ENCODE data around the gene UBE4B.

The UBE4B gene

GRCh38 chr1:10171105-10171767, 138.5 kb downstream of the UBE4B start:
- intact Hi-C loops (cut with micrococcal nuclease): no loop called here
- H3K4me1 Mint-ChIP-seq (ENCODE audit: low read depth): no peaks in the 10 kb centered on the region
- no peak overlapping the region for H3K27ac Mint-ChIP-seq
- H3K9me3 Mint-ChIP-seq: no peaks in the 10 kb centered on the region
- peaks cover 98% of the 10 kb centered on the region for H3K36me3 Mint-ChIP-seq (ENCODE audit: low read depth)
- no peak overlapping the region for H3K4me3 Mint-ChIP-seq
- no peaks in the 10 kb centered on the region for H3K27me3 Mint-ChIP-seq

GRCh38 chr1:10171995-10172669, 139.4 kb downstream of the UBE4B start:
- Mint-ChIP-seq H3K27ac (no peak overlapping the region), H3K9me3 (no peaks in the 10 kb centered on the region), H3K36me3 (ENCODE audit: low read depth) (peaks cover 98% of the 10 kb centered on the region), H3K4me1 (ENCODE audit: low read depth) (no peaks in the 10 kb centered on the region), H3K27me3 (no peaks in the 10 kb centered on the region), H3K4me3 (no peak overlapping the region)
- intact Hi-C loops (cut with micrococcal nuclease): no loop called here

GRCh38 chr1:10173582-10173981, 140.8 kb downstream of the UBE4B start:
- Mint-ChIP-seq H3K27me3 (no peaks in the 10 kb centered on the region), H3K4me1 (ENCODE audit: low read depth) (no peaks in the 10 kb centered on the region), H3K27ac (no peak overlapping the region), H3K9me3 (no peaks in the 10 kb centered on the region), H3K36me3 (ENCODE audit: low read depth) (peaks cover 89% of the 10 kb centered on the region), H3K4me3 (no peak overlapping the region)
- intact Hi-C loops (cut with micrococcal nuclease): no loop called here

- Mint-ChIP-seq H3K27ac (no peak overlapping the region), H3K36me3 (ENCODE audit: low read depth) (peaks cover 83% of the 10 kb centered on the region)
Measured at GRCh38 chr1:10177876-10178275, 145.1 kb downstream of the UBE4B start.

GRCh38 chr1:10178597-10179405, 146.0 kb downstream of the UBE4B start:
- Mint-ChIP-seq H3K27me3 (no peaks in the 10 kb centered on the region), H3K27ac (no peak overlapping the region), H3K36me3 (ENCODE audit: low read depth) (peaks cover 74% of the 10 kb centered on the region), H3K4me1 (ENCODE audit: low read depth) (peaks cover 8% of the 10 kb centered on the region), H3K4me3 (no peak overlapping the region), H3K9me3 (no peaks in the 10 kb centered on the region)
- intact Hi-C loops (cut with micrococcal nuclease): no loop called here

More at GRCh38 chr1:10177876-10178275, 145.1 kb downstream of the UBE4B start:
- Mint-ChIP-seq H3K4me1 (ENCODE audit: low read depth) (peaks cover 8% of the 10 kb centered on the region), H3K4me3 (no peak overlapping the region), H3K27me3 (no peaks in the 10 kb centered on the region), H3K9me3 (no peaks in the 10 kb centered on the region)
- intact Hi-C loops (cut with micrococcal nuclease): no loop called here

- Mint-ChIP-seq H3K27ac (no peak overlapping the region), H3K4me3 (no peak overlapping the region)
- intact Hi-C loops (cut with micrococcal nuclease): no loop called here
Measured at GRCh38 chr1:10179406-10180091, 146.8 kb downstream of the UBE4B start.

GRCh38 chr1:10181154-10181553, 148.4 kb downstream of the UBE4B start:
- Mint-ChIP-seq H3K27ac (peak overlapping the region; percentile 52), H3K27me3 (no peaks in the 10 kb centered on the region), H3K4me3 (no peak overlapping the region), H3K36me3 (ENCODE audit: low read depth) (peaks cover 50% of the 10 kb centered on the region), H3K4me1 (ENCODE audit: low read depth) (peaks cover 14% of the 10 kb centered on the region), H3K9me3 (no peaks in the 10 kb centered on the region)
- intact Hi-C loops (cut with micrococcal nuclease): no loop called here

More at GRCh38 chr1:10179406-10180091, 146.8 kb downstream of the UBE4B start:
- Mint-ChIP-seq H3K4me1 (ENCODE audit: low read depth) (peaks cover 8% of the 10 kb centered on the region), H3K27me3 (no peaks in the 10 kb centered on the region), H3K9me3 (no peaks in the 10 kb centered on the region), H3K36me3 (ENCODE audit: low read depth) (peaks cover 66% of the 10 kb centered on the region)

GRCh38 chr1:10185759-10186158, 153.0 kb downstream of the UBE4B start:
- Mint-ChIP-seq H3K4me1 (ENCODE audit: low read depth) (peaks cover 17% of the 10 kb centered on the region), H3K36me3 (ENCODE audit: low read depth) (peaks cover 16% of the 10 kb centered on the region), H3K9me3 (no peaks in the 10 kb centered on the region), H3K27me3 (no peaks in the 10 kb centered on the region), H3K4me3 (no peak overlapping the region), H3K27ac (no peak overlapping the region)
- intact Hi-C loops (cut with micrococcal nuclease): no loop called here

- no peaks in the 10 kb centered on the region for H3K27me3 Mint-ChIP-seq
Measured at GRCh38 chr1:10186331-10187025, 153.7 kb downstream of the UBE4B start.

GRCh38 chr1:10187026-10187334, 154.2 kb downstream of the UBE4B start:
- no peak overlapping the region for H3K4me3 Mint-ChIP-seq
- H3K4me1 Mint-ChIP-seq (ENCODE audit: low read depth): peaks cover 15% of the 10 kb centered on the region
- H3K27ac Mint-ChIP-seq: no peak overlapping the region
- intact Hi-C loops (cut with micrococcal nuclease): no loop called here
- peaks cover 4% of the 10 kb centered on the region for H3K36me3 Mint-ChIP-seq (ENCODE audit: low read depth)
- no peaks in the 10 kb centered on the region for H3K27me3 Mint-ChIP-seq
- no peaks in the 10 kb centered on the region for H3K9me3 Mint-ChIP-seq

More at GRCh38 chr1:10186331-10187025, 153.7 kb downstream of the UBE4B start:
- Mint-ChIP-seq H3K4me3 (no peak overlapping the region), H3K36me3 (ENCODE audit: low read depth) (peaks cover 9% of the 10 kb centered on the region), H3K9me3 (no peaks in the 10 kb centered on the region), H3K4me1 (ENCODE audit: low read depth) (peaks cover 15% of the 10 kb centered on the region), H3K27ac (no peak overlapping the region)
- intact Hi-C loops (cut with micrococcal nuclease): no loop called here

- no peaks in the 10 kb centered on the region for H3K27me3 Mint-ChIP-seq
- no peak overlapping the region for H3K27ac Mint-ChIP-seq
- peaks cover 15% of the 10 kb centered on the region for H3K4me1 Mint-ChIP-seq (ENCODE audit: low read depth)
- H3K36me3 Mint-ChIP-seq (ENCODE audit: low read depth): no peaks in the 10 kb centered on the region
- H3K9me3 Mint-ChIP-seq: no peaks in the 10 kb centered on the region
- H3K4me3 Mint-ChIP-seq: no peak overlapping the region
- intact Hi-C loops (cut with micrococcal nuclease): no loop called here
Measured at GRCh38 chr1:10188133-10188650, 155.4 kb downstream of the UBE4B start.

GRCh38 chr1:10189659-10190058, 156.9 kb downstream of the UBE4B start:
- intact Hi-C loops (cut with micrococcal nuclease): no loop called here
- Mint-ChIP-seq H3K9me3 (no peaks in the 10 kb centered on the region), H3K4me1 (ENCODE audit: low read depth) (peaks cover 15% of the 10 kb centered on the region), H3K4me3 (no peak overlapping the region), H3K27me3 (peaks cover 4% of the 10 kb centered on the region), H3K36me3 (ENCODE audit: low read depth) (no peaks in the 10 kb centered on the region), H3K27ac (no peak overlapping the region)

- Mint-ChIP-seq H3K4me3 (no peak overlapping the region), H3K27ac (no peak overlapping the region), H3K4me1 (ENCODE audit: low read depth) (peaks cover 10% of the 10 kb centered on the region), H3K9me3 (no peaks in the 10 kb centered on the region), H3K36me3 (ENCODE audit: low read depth) (no peaks in the 10 kb centered on the region), H3K27me3 (peaks cover 4% of the 10 kb centered on the region)
- intact Hi-C loops (cut with micrococcal nuclease): no loop called here
Measured at GRCh38 chr1:10192263-10192662, 159.5 kb downstream of the UBE4B start.
